Esophagus (tissue), 2 donors: Measurements from ENCODE around the gene RORB. TPM values are rescaled to one million over a fixed set of nuclear protein-coding genes. Genes with fewer than 3 reads are reported as not detected.

Experiments used
- H3K27ac ChIP-seq, 2 donors: one replicate each; pipeline ENCODE4 v1.5.1; 2013; ENCODE audit warnings: low read depth in 2 of 2, mild to moderate bottlenecking in 2 of 2, inconsistent platforms in 1 of 2, low read length in 1 of 2, moderate library complexity in 1 of 2
- H3K27me3 ChIP-seq, 2 donors: one replicate each; pipeline ENCODE4 v1.6.1; 2013; ENCODE audit warnings: low read length in 2 of 2, control low read depth in 1 of 2, mild to moderate bottlenecking in 1 of 2; ENCODE audit not compliant: insufficient read depth in 2 of 2, control insufficient read depth in 1 of 2
- H3K36me3 ChIP-seq, 2 donors: one replicate each; pipeline ENCODE4 v1.6.1; 2013; ENCODE audit warnings: low read length in 1 of 2; ENCODE audit not compliant: control insufficient read depth in 2 of 2, insufficient read depth in 2 of 2
- H3K4me1 ChIP-seq, 2 donors: one replicate each; pipeline ENCODE4 v1.6.1; 2013; ENCODE audit warnings: low read length in 1 of 2; ENCODE audit not compliant: control insufficient read depth in 2 of 2, insufficient read depth in 2 of 2
- H3K4me3 ChIP-seq, 2 donors: one replicate each; pipeline ENCODE4 v1.5.1; 2013; ENCODE audit warnings: low read length in 2 of 2, mild to moderate bottlenecking in 2 of 2, low read depth in 1 of 2, moderate library complexity in 1 of 2
- H3K9me3 ChIP-seq, 2 donors: one replicate each; pipeline ENCODE4 v1.6.1; 2013; ENCODE audit warnings: mild to moderate bottlenecking in 2 of 2, low read depth in 1 of 2, low read length in 1 of 2, moderate library complexity in 1 of 2; ENCODE audit not compliant: control insufficient read depth in 2 of 2, insufficient read depth in 1 of 2
- WGBS, 2 donors: extraction: QIAGEN DNeasy Blood & Tissue Kit; methylation state at CpG; one replicate each; pipeline ENCODE4 v1.1.7; 2013; 5-methylcytosine and 5-hydroxymethylcytosine counted together
- polyA plus RNA-seq, 2 donors: library from polyadenylated mRNA; stranded (reverse); fragments of 200-250 nt; gene quantifications; one replicate each; pipeline ENCODE4 v1.2.3, GENCODE V29; 2013
- donor health status: healthy with polysubstance abuse.
- donor health status: Bipolar disorder and iron deficiency.

Gene RORB
- polyA plus RNA-seq, 2 donors, result 0.04 to 0.05 TPM

- no peaks in the 10 kb centered on the region for H3K4me1 ChIP-seq
- H3K36me3 ChIP-seq, result no peaks in the 10 kb centered on the region
- H3K9me3 ChIP-seq, result no peaks in the 10 kb centered on the region
- no peaks in the 10 kb centered on the region for H3K27me3 ChIP-seq
- H3K27ac ChIP-seq, result no peak overlapping the region
- H3K4me3 ChIP-seq, result no peak overlapping the region
- 82 to 89% methylated on average over 2 of the region's 2 CpGs for WGBS, 2 donors
These were observed 113.5 kb downstream of the RORB start for GRCh38 chr9:74610523-74611061.

DNA sequence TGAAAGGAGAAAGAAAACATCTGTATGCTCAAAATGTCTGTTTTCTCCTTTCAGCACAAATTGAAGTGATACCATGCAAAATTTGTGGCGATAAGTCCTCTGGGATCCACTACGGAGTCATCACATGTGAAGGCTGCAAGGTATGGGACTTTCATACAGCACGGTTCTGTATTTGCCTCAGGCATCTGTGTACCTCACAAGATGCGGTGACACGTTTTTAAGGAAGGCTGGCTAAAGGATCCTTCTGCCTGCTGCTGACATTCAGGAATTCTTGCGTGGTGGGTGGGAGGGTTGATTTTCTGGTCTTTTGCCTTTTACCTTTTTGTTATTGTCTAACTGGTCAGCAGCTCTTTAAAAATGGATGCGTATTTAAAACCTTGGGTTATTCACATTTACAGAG, 133.1 kb downstream of the RORB start:
- Histone ChIP-seq H3K27ac (no peak overlapping the region), H3K4me1 (no peaks in the 10 kb centered on the region), H3K36me3 (no peaks in the 10 kb centered on the region), H3K27me3 (no peaks in the 10 kb centered on the region), H3K9me3 (no peaks in the 10 kb centered on the region), H3K4me3 (no peak overlapping the region)
- 52% methylated on average over 7 of the region's 7 CpGs for WGBS, 2 donors

- H3K27me3 ChIP-seq, result no peaks in the 10 kb centered on the region
- no peaks in the 10 kb centered on the region for H3K9me3 ChIP-seq
- no peak overlapping the region for H3K27ac ChIP-seq
- H3K4me1 ChIP-seq, result no peaks in the 10 kb centered on the region
- 38 to 55% methylated on average over 1 of the region's 1 CpG for WGBS, 2 donors
- no peak overlapping the region for H3K4me3 ChIP-seq
- no peaks in the 10 kb centered on the region for H3K36me3 ChIP-seq
These were observed 142.0 kb downstream of the RORB start for GRCh38 chr9:74639112-74639511.

DNA sequence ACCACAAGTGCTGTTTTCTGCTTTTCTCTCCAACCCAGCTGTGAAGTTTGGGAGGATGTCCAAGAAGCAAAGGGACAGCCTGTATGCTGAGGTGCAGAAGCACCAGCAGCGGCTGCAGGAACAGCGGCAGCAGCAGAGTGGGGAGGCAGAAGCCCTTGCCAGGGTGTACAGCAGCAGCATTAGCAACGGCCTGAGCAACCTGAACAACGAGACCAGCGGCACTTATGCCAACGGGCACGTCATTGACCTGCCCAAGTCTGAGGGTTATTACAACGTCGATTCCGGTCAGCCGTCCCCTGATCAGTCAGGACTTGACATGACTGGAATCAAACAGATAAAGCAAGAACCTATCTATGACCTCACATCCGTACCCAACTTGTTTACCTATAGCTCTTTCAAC, 145.2 kb downstream of the RORB start:
- Histone ChIP-seq H3K4me1 (no peaks in the 10 kb centered on the region), H3K27ac (no peak overlapping the region), H3K27me3 (no peaks in the 10 kb centered on the region), H3K36me3 (no peaks in the 10 kb centered on the region), H3K4me3 (no peak overlapping the region), H3K9me3 (no peaks in the 10 kb centered on the region)
- WGBS, 2 donors, result 77 to 83% methylated on average over 12 of the region's 12 CpGs

- Histone ChIP-seq H3K27me3 (no peaks in the 10 kb centered on the region), H3K9me3 (no peaks in the 10 kb centered on the region), H3K36me3 (no peaks in the 10 kb centered on the region), H3K4me1 (no peaks in the 10 kb centered on the region), H3K4me3 (no peak overlapping the region), H3K27ac (no peak overlapping the region)
- 76 to 80% methylated on average over 5 of the region's 5 CpGs for WGBS, 2 donors
These were observed 146.3 kb downstream of the RORB start for GRCh38 chr9:74643303-74643923.

GRCh38 chr9:74644023-74644422, 146.9 kb downstream of the RORB start:
- Histone ChIP-seq H3K27me3 (no peaks in the 10 kb centered on the region), H3K9me3 (no peaks in the 10 kb centered on the region), H3K4me1 (no peaks in the 10 kb centered on the region), H3K36me3 (no peaks in the 10 kb centered on the region), H3K27ac (no peak overlapping the region), H3K4me3 (no peak overlapping the region)
- 71 to 84% methylated on average over 4 of the region's 4 CpGs for WGBS, 2 donors

DNA sequence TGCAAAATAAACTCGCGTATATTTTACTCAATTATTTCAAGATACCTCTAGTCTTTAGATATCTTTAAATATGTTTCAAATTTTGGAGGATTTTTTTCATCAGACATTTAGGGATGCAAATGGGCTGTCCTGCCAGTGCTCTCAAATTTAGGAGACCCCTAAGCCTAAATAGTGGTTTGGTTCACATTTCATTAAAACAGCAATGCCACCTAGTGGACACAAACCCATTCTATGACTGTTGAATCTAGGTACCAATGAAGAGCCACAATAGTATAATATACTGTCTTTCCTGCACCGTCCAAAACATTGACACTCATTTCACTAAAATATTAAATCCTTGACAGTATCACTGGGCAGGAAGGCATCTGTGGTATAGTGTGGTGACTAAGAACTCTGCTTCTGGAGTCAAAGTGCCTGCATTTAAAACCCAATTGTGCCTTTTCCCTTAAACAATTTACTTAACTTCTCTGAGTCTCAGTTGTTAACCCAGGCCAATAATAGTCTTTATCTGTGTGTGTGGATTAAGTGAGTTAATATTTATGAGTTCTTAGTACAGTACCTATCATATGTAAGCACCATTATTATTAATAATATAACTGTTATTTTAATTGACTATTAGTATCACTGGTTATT, 148.0 kb downstream of the RORB start:
- Histone ChIP-seq H3K4me3 (no peak overlapping the region), H3K4me1 (no peaks in the 10 kb centered on the region), H3K27ac (no peak overlapping the region), H3K9me3 (no peaks in the 10 kb centered on the region), H3K27me3 (no peaks in the 10 kb centered on the region), H3K36me3 (no peaks in the 10 kb centered on the region)
- WGBS, 2 donors, result 62 to 67% methylated on average over 3 of the region's 3 CpGs

DNA sequence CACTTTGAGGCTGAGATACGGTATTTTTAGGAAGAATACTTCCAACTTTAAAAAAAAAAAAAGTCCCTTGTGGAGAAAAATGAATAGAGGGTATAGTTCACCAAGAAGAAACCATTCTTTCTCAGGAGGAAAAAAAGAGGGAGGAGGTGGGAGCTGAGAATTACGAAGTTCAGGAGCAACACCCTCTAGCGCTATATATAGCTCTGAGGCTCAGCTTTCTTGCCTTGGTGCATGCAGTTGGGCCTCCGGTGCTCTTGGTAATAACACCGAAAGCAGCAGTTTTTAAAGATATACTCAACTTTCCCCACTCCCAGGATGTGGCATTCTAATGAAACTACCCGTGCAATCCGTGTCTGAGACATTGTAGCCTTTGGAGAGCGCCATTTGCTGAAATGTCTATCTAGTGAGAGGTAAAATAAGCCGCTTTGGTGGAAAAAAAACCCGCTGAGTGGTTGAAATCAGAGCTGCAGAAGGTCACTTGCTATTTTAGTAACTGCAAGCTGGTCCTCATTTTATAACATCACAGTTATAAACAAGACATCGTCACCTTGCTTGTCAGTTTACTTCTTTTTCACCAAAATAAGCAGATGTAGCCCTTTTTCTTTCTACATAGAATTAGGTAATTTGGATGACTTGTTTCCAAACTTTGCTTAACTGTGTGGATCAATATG, 156.4 kb downstream of the RORB start:
- Histone ChIP-seq H3K36me3 (no peaks in the 10 kb centered on the region), H3K4me1 (no peaks in the 10 kb centered on the region), H3K27me3 (no peaks in the 10 kb centered on the region), H3K9me3 (no peaks in the 10 kb centered on the region), H3K4me3 (no peak overlapping the region), H3K27ac (no peak overlapping the region)
- 60 to 62% methylated on average over 11 of the region's 11 CpGs for WGBS, 2 donors

DNA sequence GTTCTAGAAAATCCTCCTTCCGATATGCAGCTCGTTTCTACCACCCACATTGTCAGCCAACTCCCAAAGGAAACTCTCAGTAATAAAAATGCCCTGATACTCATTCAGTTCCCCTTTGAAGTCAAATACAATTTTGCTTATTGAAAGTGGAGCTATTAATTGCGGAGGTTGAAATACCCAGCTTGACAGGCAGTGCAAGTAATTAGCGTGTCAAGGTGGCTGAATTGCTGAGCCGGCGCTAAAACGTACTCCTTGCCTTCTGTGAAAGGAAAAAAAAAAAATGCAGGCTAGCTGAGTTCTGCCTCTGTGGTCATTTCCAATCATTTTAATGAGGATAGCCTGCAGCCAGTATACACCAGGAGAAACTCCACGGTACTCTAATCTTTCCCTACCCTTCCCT, 165.5 kb downstream of the RORB start:
- H3K9me3 ChIP-seq, result no peaks in the 10 kb centered on the region
- no peaks in the 10 kb centered on the region for H3K27me3 ChIP-seq
- H3K4me1 ChIP-seq, result no peaks in the 10 kb centered on the region
- H3K4me3 ChIP-seq, result no peak overlapping the region
- no peaks in the 10 kb centered on the region for H3K36me3 ChIP-seq
- WGBS, 2 donors, result 76 to 79% methylated on average over 8 of the region's 8 CpGs
- H3K27ac ChIP-seq, result no peak overlapping the region
